HCT116 (cell line): ENCODE data around the gene BLZF1. TPM values are rescaled to one million over a fixed set of nuclear protein-coding genes. Genes with fewer than 3 reads are reported as not detected.

Source experiments
- ATAC-seq: fragments of 200-7000 bp; cut with Tn5 transposase; 2 replicates; pipeline ENCODE4 v1.9.1; 2020; ENCODE audit warnings: mild to moderate bottlenecking, moderate library complexity
- BruUV-seq: library from RNA; stranded (reverse); fragments of 400-500 nt; replicated peaks from 2 replicates; lab custom pipeline; 2021; lab: Mats Ljungman, UMichigan
- CTCF ChIA-PET: fragments of 300-600 bp; sonication (Branson Sonifier 250); formaldehyde crosslinking; loops from one replicate; lab custom pipeline; 2021; ENCODE audit warnings: antibody characterized with exemption; lab: Charles Lee
- POLR2A ChIA-PET: fragments of 300-600, 350-600 bp; sonication (Branson Sonifier 250); formaldehyde crosslinking; loops from one replicate; lab custom pipeline; 2021; ENCODE audit warnings: antibody characterized with exemption; lab: Charles Lee
- RAD21 ChIA-PET, 2 experiments: fragments of 300-600 bp; sonication (Branson Sonifier 250); formaldehyde crosslinking; loops; one replicate each; lab custom pipeline; 2023; ENCODE audit warnings: low total read pairs in 2 of 2; ENCODE audit not compliant: uncharacterized antibody in 2 of 2, unreplicated experiment in 2 of 2, low non-redundant PET in 1 of 2; lab: Charles Lee
- DNase-seq: peaks from one replicate; pipeline ENCODE4 v3.0.0-alpha.2; 2010; ENCODE audit warnings: low read depth, low spot score
- H2AFZ ChIP-seq: fragments of 200-600 bp; shearing (Covaris generic), sonication (generic); 2 replicates; pipeline ENCODE4 v1.6.1; 2017; ENCODE audit warnings: low read depth, mixed run types, mixed read lengths, antibody characterized with exemption, low read length; ENCODE audit not compliant: poor library complexity, severe bottlenecking
- H3K27ac ChIP-seq: 2 replicates; pipeline ENCODE4 v1.5.1; 2012; ENCODE audit warnings: low read depth, low read length
- H3K27me3 ChIP-seq: fragments of 200-600 bp; sonication (generic); 2 replicates; pipeline ENCODE4 v1.6.1; 2016; ENCODE audit warnings: mixed run types, low read length, mixed read lengths; ENCODE audit not compliant: insufficient read depth
- H3K36me3 ChIP-seq, 2 experiments: fragments of 200-500 bp in 1 of 2; fragments of 200-600 bp in 1 of 2; sonication (Bioruptor generic) in 1 of 2; sonication (generic) in 1 of 2; 2 replicates each; pipeline versions ENCODE4 v1.5.1 to v1.6.1; 2014 to 2016; ENCODE audit warnings: low read length in 2 of 2, inconsistent platforms in 1 of 2, mixed read lengths in 1 of 2, mixed run types in 1 of 2; ENCODE audit not compliant: insufficient read depth in 2 of 2, control insufficient read depth in 1 of 2
- H3K4me1 ChIP-seq, 2 experiments: fragments of 200-600 bp in 1 of 2; sonication (generic) in 1 of 2; 2 replicates each; pipeline versions ENCODE4 v1.5.1 to v1.6.1; 2012 to 2017; ENCODE audit warnings: low read length in 2 of 2, inconsistent platforms in 1 of 2, mild to moderate bottlenecking in 1 of 2, mixed read lengths in 1 of 2, mixed run types in 1 of 2, moderate library complexity in 1 of 2; ENCODE audit not compliant: insufficient read depth in 2 of 2, control insufficient read depth in 1 of 2
- H3K4me2 ChIP-seq: fragments of 200-600 bp; sonication (generic); 2 replicates; pipeline ENCODE4 v1.6.1; 2017; ENCODE audit warnings: mixed run types, low read length, mixed read lengths
- H3K4me3 ChIP-seq, 2 experiments: fragments of 200-600 bp in 1 of 2; sonication (generic) in 1 of 2; replicated peaks in 1 of 2; 2 replicates each; pipeline ENCODE4 v1.5.1; 2011 to 2016; ENCODE audit warnings: low read length in 2 of 2, control low read depth in 1 of 2, low read depth in 1 of 2, mild to moderate bottlenecking in 1 of 2, mixed read lengths in 1 of 2, mixed run types in 1 of 2
- H3K79me2 ChIP-seq: fragments of 200-600 bp; sonication (generic); 2 replicates; pipeline ENCODE4 v1.6.1; 2017; ENCODE audit warnings: mild to moderate bottlenecking, mixed run types, low read length, moderate library complexity, mixed read lengths; ENCODE audit not compliant: insufficient read depth
- H3K9ac ChIP-seq: fragments of 200-600 bp; sonication (generic); 2 replicates; pipeline ENCODE4 v1.6.1; 2016; ENCODE audit warnings: low read length, mixed read lengths
- H3K9me2 ChIP-seq: fragments of 200-600 bp; sonication (generic), shearing (Covaris generic); 2 replicates; pipeline ENCODE4 v1.6.1; 2017; ENCODE audit warnings: mixed run types, mild to moderate bottlenecking, moderate library complexity; ENCODE audit not compliant: insufficient read depth
- H3K9me3 ChIP-seq, 2 experiments: fragments of 200-500 bp in 1 of 2; fragments of 200-600 bp in 1 of 2; sonication (Bioruptor generic) in 1 of 2; sonication (generic) in 1 of 2; 2 replicates each; pipeline ENCODE4 v1.6.1; 2014 to 2017; ENCODE audit warnings: low read length in 2 of 2, mixed read lengths in 2 of 2, inconsistent platforms in 1 of 2, low read depth in 1 of 2, mild to moderate bottlenecking in 1 of 2, mixed run types in 1 of 2, moderate library complexity in 1 of 2; ENCODE audit not compliant: control insufficient read depth in 1 of 2, insufficient read depth in 1 of 2
- H4K20me1 ChIP-seq: fragments of 200-600 bp; sonication (generic), shearing (Covaris generic); 2 replicates; pipeline ENCODE4 v1.6.1; 2017; ENCODE audit warnings: mixed run types, mild to moderate bottlenecking, moderate library complexity; ENCODE audit not compliant: insufficient read depth
- CEBPB ChIP-seq: IDR thresholded peaks from 2 replicates; pipeline ENCODE4 v1.6.1; 2012; ENCODE audit warnings: low read depth
- ELF1 ChIP-seq: IDR thresholded peaks from 2 replicates; pipeline ENCODE4 v1.6.1; 2012; ENCODE audit warnings: low read depth, borderline replicate concordance
- FOSL1 ChIP-seq: IDR thresholded peaks from 2 replicates; pipeline ENCODE4 v1.6.1; 2012; ENCODE audit warnings: low read depth
- POLR2AphosphoS5 ChIP-seq: IDR thresholded peaks from 2 replicates; pipeline ENCODE4 v1.6.1; 2011; ENCODE audit warnings: mild to moderate bottlenecking, low read depth, low read length, moderate library complexity
- RAD21 ChIP-seq: IDR thresholded peaks from 2 replicates; pipeline ENCODE4 v1.6.1; 2012; ENCODE audit warnings: low read depth, mild to moderate bottlenecking
- SP1 ChIP-seq: IDR thresholded peaks from 2 replicates; pipeline ENCODE4 v1.6.1; 2012; ENCODE audit warnings: low read depth
- YY1 ChIP-seq: IDR thresholded peaks from 2 replicates; pipeline ENCODE4 v1.6.1; 2011; ENCODE audit warnings: low read length, low read depth, moderate library complexity, mild to moderate bottlenecking; ENCODE audit not compliant: insufficient replicate concordance; ENCODE audit errors: extremely low read depth
- intact Hi-C: fragments of 100-400 bp; cut with micrococcal nuclease; formaldehyde crosslinking; loops from 2 replicates; pipeline ENCODE4 v1.10.0; 2022
- total RNA-seq: library from RNA; stranded (reverse); gene quantifications from one replicate; pipeline ENCODE4 v1.2.1, GENCODE V29; 2021; ENCODE audit not compliant: unreplicated experiment
- TF ChIP-seq, protein P1 (sequence below): IDR thresholded peaks from 2 replicates; pipeline ENCODE4 v1.6.1; 2011; ENCODE audit warnings: mild to moderate bottlenecking, low read length, moderate library complexity; ENCODE audit not compliant: insufficient replicate concordance; ENCODE audit errors: extremely low read depth

BLZF1 gene
- total RNA-seq, 1 experiment from 2014 or later, result 19.6 TPM

DNA sequence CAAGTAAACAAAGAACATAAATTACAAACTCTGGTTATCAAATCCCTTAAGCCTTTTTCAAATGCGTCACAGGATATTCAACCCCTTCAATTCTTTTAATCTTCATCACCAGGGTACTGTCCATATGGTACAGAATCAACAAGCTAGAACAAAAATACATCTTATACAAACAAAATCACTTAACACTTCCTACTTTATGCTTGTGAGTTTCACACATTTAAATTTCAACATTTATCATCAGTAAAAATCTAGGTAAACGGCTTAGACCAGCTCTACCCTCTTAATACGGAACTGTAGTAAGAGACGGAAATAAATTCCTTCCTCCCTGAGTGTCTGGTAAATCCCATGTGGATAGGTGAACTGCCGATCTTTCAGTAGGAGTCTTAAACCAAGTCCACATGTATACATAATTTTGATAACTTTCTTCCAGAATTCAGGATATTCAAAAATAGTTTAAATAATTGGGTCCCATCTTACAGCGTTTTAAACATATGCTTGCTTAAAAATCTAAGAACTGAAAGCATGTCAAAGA, 58.2 kb downstream of the BLZF1 start:
- Histone ChIP-seq H3K4me3 (no peak overlapping the region), H3K27ac (no peak overlapping the region), H3K79me2 (no peaks in the 10 kb centered on the region), H3K9ac (no peak overlapping the region), H3K9me2 (no peaks in the 10 kb centered on the region), H4K20me1 (no peaks in the 10 kb centered on the region), H2AFZ (no peak overlapping the region), H3K4me1 (no peaks in the 10 kb centered on the region), H3K9me3 (no peaks in the 10 kb centered on the region), H3K4me2 (no peak overlapping the region), H3K36me3 (no peaks in the 10 kb centered on the region), H3K27me3 (no peaks in the 10 kb centered on the region)
- ChIA-PET POLR2A (no interaction called here), CTCF (no interaction called here), RAD21 (no interaction called here)
- no TSS peak for BruUV-seq
- intact Hi-C loops, result no loop called here
- TF ChIP-seq FOSL1 (no peak), SP1 (no peak), ELF1 (no peak), CEBPB (no peak)
- ATAC-seq (no peak), DNase-seq (no peak)

DNA sequence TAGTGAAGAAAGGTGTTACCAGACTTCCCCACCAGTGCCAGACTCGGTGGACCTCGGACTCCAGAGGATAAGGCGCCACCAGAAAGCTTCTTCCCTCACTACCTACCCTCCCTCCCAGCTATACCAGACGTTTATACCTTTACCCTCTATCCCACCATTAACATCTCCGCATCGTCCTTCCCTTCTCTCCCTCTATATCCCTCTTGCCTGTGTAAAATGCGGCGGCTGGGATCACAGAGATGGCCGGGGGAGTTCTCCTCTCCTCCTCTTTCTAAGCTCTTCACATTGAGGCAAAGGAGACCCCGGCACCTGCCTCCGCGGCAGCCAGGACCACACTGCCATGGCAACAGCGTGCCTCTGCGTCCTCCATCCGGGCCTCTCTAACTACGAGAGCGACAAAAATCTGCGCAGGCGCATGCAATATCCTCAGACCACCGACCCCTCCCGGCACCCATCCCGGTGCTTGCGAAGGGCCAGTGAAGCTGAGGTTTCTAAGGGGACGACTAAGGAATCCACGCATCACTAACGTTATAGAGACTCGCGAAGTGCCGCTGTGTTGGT, 59.2 kb downstream of the BLZF1 start, which contains the start of gene CCDC181:
Gene CCDC181, minus strand, starts transcription at position 394 of the 561 bp plus-strand sequence. CDS start 2,547 bp downstream, outside the sequence.
- intact Hi-C loops, result no loop called here
- Histone ChIP-seq H3K27ac (no peak within 1 kb of the TSS), H3K4me3 (no peak within 1 kb of the TSS), H3K36me3 (no peaks in the 10 kb centered on the region), H3K27me3 (no peaks in the 10 kb centered on the region), H2AFZ (no peak within 1 kb of the TSS), H3K9ac (no peak within 1 kb of the TSS), H3K4me2 (no peak within 1 kb of the TSS), H3K4me1 (no peaks in the 10 kb centered on the region), H3K9me3 (no peaks in the 10 kb centered on the region), H4K20me1 (no peaks in the 10 kb centered on the region), H3K9me2 (no peaks in the 10 kb centered on the region), H3K79me2 (no peaks in the 10 kb centered on the region)
- ChIA-PET POLR2A (no interaction called here), CTCF (no interaction called here), RAD21 (interaction anchor here in 1 of 2 experiments (0.5 kb wide), 1 partner anchor 289 kb away, joined by 3 read pairs; no protein-coding TSS in a partner anchor)
- TF ChIP-seq, protein P1, sequence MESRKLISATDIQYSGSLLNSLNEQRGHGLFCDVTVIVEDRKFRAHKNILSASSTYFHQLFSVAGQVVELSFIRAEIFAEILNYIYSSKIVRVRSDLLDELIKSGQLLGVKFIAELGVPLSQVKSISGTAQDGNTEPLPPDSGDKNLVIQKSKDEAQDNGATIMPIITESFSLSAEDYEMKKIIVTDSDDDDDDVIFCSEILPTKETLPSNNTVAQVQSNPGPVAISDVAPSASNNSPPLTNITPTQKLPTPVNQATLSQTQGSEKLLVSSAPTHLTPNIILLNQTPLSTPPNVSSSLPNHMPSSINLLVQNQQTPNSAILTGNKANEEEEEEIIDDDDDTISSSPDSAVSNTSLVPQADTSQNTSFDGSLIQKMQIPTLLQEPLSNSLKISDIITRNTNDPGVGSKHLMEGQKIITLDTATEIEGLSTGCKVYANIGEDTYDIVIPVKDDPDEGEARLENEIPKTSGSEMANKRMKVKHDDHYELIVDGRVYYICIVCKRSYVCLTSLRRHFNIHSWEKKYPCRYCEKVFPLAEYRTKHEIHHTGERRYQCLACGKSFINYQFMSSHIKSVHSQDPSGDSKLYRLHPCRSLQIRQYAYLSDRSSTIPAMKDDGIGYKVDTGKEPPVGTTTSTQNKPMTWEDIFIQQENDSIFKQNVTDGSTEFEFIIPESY, result no peak
- no peak for TF ChIP-seq YY1
- no peak for TF ChIP-seq POLR2AphosphoS5
- no peak for TF ChIP-seq RAD21
- DNase-seq (no peak), ATAC-seq (no peak)
- no TSS peak for BruUV-seq

Other genes with a start within 250 kb of the BLZF1 start
- 21.8 TPM for gene NME7, start 398 bp upstream of the BLZF1 start, total RNA-seq
- not detected for gene CCDC181, start 59.3 kb downstream of the BLZF1 start, total RNA-seq
- 10.1 TPM for gene SLC19A2, start 117.7 kb downstream of the BLZF1 start, total RNA-seq
- 0.37 TPM for gene F5, start 218.3 kb downstream of the BLZF1 start, total RNA-seq